DOHH2 (cell line): ENCODE measurements around the gene PANX2.

Experiments
- H3F3A ChIP-seq: fragments of 200-600 bp; sonication (generic), shearing (Covaris generic); 2 replicates; pipeline ENCODE4 v1.6.0; 2016; ENCODE audit warnings: antibody characterized with exemption, mild to moderate bottlenecking; ENCODE audit not compliant: control insufficient read depth, insufficient read depth
- H3K27ac ChIP-seq: fragments of 200-600 bp; sonication (generic); 2 replicates; pipeline ENCODE4 v1.5.1; 2014; ENCODE audit warnings: low read depth, mild to moderate bottlenecking, low read length, moderate library complexity
- H3K27me3 ChIP-seq: fragments of 200-600 bp; sonication (generic); 2 replicates; pipeline ENCODE4 v1.6.1; 2014; ENCODE audit warnings: mild to moderate bottlenecking, low read length, mixed read lengths; ENCODE audit not compliant: control insufficient read depth
- H3K36me3 ChIP-seq: fragments of 200-600 bp; sonication (generic); 2 replicates; pipeline ENCODE4 v1.6.1; 2014; ENCODE audit warnings: mild to moderate bottlenecking, low read length, moderate library complexity, mixed read lengths; ENCODE audit not compliant: control insufficient read depth
- H3K4me1 ChIP-seq: fragments of 200-600 bp; sonication (generic); 2 replicates; pipeline ENCODE4 v1.6.1; 2014; ENCODE audit warnings: mild to moderate bottlenecking, low read length, mixed read lengths; ENCODE audit not compliant: control insufficient read depth
- H3K4me2 ChIP-seq: fragments of 200-600 bp; sonication (generic); 2 replicates; pipeline ENCODE4 v1.6.0; 2014; ENCODE audit warnings: mild to moderate bottlenecking, low read length, moderate library complexity
- H3K4me3 ChIP-seq: fragments of 200-600 bp; sonication (generic); 2 replicates; pipeline ENCODE4 v1.5.1; 2014; ENCODE audit warnings: mild to moderate bottlenecking, low read length, mixed read lengths
- H3K79me2 ChIP-seq: fragments of 200-600 bp; sonication (generic); 2 replicates; pipeline ENCODE4 v1.6.1; 2014; ENCODE audit warnings: mild to moderate bottlenecking, low read length, mixed read lengths; ENCODE audit not compliant: control insufficient read depth
- H3K9me2 ChIP-seq: fragments of 200-600 bp; sonication (generic); replicated peaks from 2 replicates; pipeline ENCODE4 v1.6.1; 2014; ENCODE audit warnings: mild to moderate bottlenecking, low read length, mixed read lengths; ENCODE audit not compliant: control insufficient read depth
- H3K9me3 ChIP-seq: fragments of 200-600 bp; sonication (generic); 2 replicates; pipeline ENCODE4 v1.6.1; 2014; ENCODE audit warnings: antibody characterized with exemption, low read length, mixed read lengths; ENCODE audit not compliant: control insufficient read depth, insufficient read depth
- H4K20me1 ChIP-seq: fragments of 200-600 bp; sonication (generic); 2 replicates; pipeline ENCODE4 v1.6.0; 2014; ENCODE audit warnings: low read depth, mild to moderate bottlenecking, antibody characterized with exemption, low read length, moderate library complexity; ENCODE audit not compliant: control insufficient read depth, insufficient read depth
- CTCF ChIP-seq: fragments of 200-600 bp; sonication (generic); IDR thresholded peaks from one replicate; pipeline ENCODE4 v1.5.1; 2014; ENCODE audit warnings: antibody characterized with exemption, mild to moderate bottlenecking, low read depth, low read length; ENCODE audit not compliant: poor library complexity, severe bottlenecking
- EZH2phosphoT487 ChIP-seq: fragments of 200-600 bp; sonication (generic); IDR thresholded peaks from 2 replicates; pipeline ENCODE4 v1.6.1; 2017; ENCODE audit warnings: borderline replicate concordance, mild to moderate bottlenecking, antibody characterized with exemption, low read length, moderate library complexity, mixed read lengths

The PANX2 gene

GRCh38 chr22:50138988-50139387 is 31.5 kb upstream of the PANX2 start:
- Histone ChIP-seq H3K9me2 (no peaks in the 10 kb centered on the region), H3K4me2 (no peak overlapping the region), H3K27me3 (peaks cover 17% of the 10 kb centered on the region), H3K36me3 (no peaks in the 10 kb centered on the region), H3K9me3 (no peaks in the 10 kb centered on the region), H3F3A (no peaks in the 10 kb centered on the region), H4K20me1 (no peaks in the 10 kb centered on the region), H3K4me3 (no peak overlapping the region), H3K4me1 (no peaks in the 10 kb centered on the region), H3K27ac (no peak overlapping the region), H3K79me2 (no peaks in the 10 kb centered on the region)
- no peak for TF ChIP-seq EZH2phosphoT487

GRCh38 chr22:50139843-50140415 is 30.6 kb upstream of the PANX2 start:
- Histone ChIP-seq H3K36me3 (no peaks in the 10 kb centered on the region), H3K9me2 (no peaks in the 10 kb centered on the region), H3K27ac (no peak overlapping the region), H4K20me1 (no peaks in the 10 kb centered on the region), H3K79me2 (no peaks in the 10 kb centered on the region), H3K4me2 (no peak overlapping the region), H3K4me1 (no peaks in the 10 kb centered on the region), H3K4me3 (no peak overlapping the region), H3K27me3 (peaks cover 19% of the 10 kb centered on the region), H3F3A (no peaks in the 10 kb centered on the region), H3K9me3 (no peaks in the 10 kb centered on the region)
- TF ChIP-seq CTCF (no peak), EZH2phosphoT487 (no peak)

- Histone ChIP-seq H3K9me3 (no peaks in the 10 kb centered on the region), H3K4me1 (no peaks in the 10 kb centered on the region), H3K27ac (no peak overlapping the region), H3F3A (no peaks in the 10 kb centered on the region), H3K27me3 (peaks cover 19% of the 10 kb centered on the region), H3K36me3 (no peaks in the 10 kb centered on the region), H3K79me2 (no peaks in the 10 kb centered on the region), H4K20me1 (no peaks in the 10 kb centered on the region), H3K4me2 (no peak overlapping the region), H3K9me2 (no peaks in the 10 kb centered on the region), H3K4me3 (no peak overlapping the region)
- TF ChIP-seq EZH2phosphoT487 (no peak), CTCF (no peak)
Measured at GRCh38 chr22:50140615-50141014, 29.9 kb upstream of the PANX2 start.

- no peak overlapping the region for H3K4me2 ChIP-seq
- H4K20me1 ChIP-seq, result no peaks in the 10 kb centered on the region
- H3K27ac ChIP-seq, result no peak overlapping the region
- no peaks in the 10 kb centered on the region for H3K79me2 ChIP-seq
- no peaks in the 10 kb centered on the region for H3K4me1 ChIP-seq
- H3F3A ChIP-seq, result no peaks in the 10 kb centered on the region
- no peak for TF ChIP-seq CTCF
- H3K4me3 ChIP-seq, result no peak overlapping the region
- H3K9me2 ChIP-seq, result no peaks in the 10 kb centered on the region
- H3K9me3 ChIP-seq, result no peaks in the 10 kb centered on the region
- no peaks in the 10 kb centered on the region for H3K36me3 ChIP-seq
- peaks cover 19% of the 10 kb centered on the region for H3K27me3 ChIP-seq
Measured at GRCh38 chr22:50141462-50141861, 29.1 kb upstream of the PANX2 start.
